ENCODE data around the gene RIN3. TPM values are rescaled to one million over a fixed set of nuclear protein-coding genes. Genes with fewer than 3 reads are reported as not detected.
"Not testable (repeated sequence)": the region's sequence is repeated elsewhere in the genome, so short reads cannot be mapped to it uniquely, and the experiment has no call there.

RIN3 gene
- total RNA-seq, 1 experiment from 2014 or later = 2.4 TPM

GRCh38 chr14:92637864-92638263, 124.3 kb downstream of the RIN3 start:
- Histone ChIP-seq H3K27me3 (replicated peaks; ENCODE audit: insufficient read depth, low read depth, low read length, poor library complexity) (no peaks in the 10 kb centered on the region), H3K4me1 (ENCODE audit: insufficient read depth, low read length, poor library complexity, severe bottlenecking) (peaks cover 5% of the 10 kb centered on the region), H3K4me3 (ENCODE audit: low read depth, low read length, poor library complexity, severe bottlenecking) (no peak overlapping the region), H3K27ac (ENCODE audit: low read depth, low read length, poor library complexity, severe bottlenecking) (no peak overlapping the region), H3K36me3 (ENCODE audit: insufficient read depth, low read length, poor library complexity, severe bottlenecking) (no peaks in the 10 kb centered on the region), H3K9me3 (ENCODE audit: low read depth, low read length, poor library complexity, severe bottlenecking) (no peaks in the 10 kb centered on the region)
- POLR2A ChIA-PET (ENCODE audit: low non-redundant PET) = no interaction called here
- intact Hi-C loops (cut with micrococcal nuclease; ENCODE audit: unreplicated experiment) = no loop called here
- CTCF ChIA-PET = no interaction called here
- no peak for DNase-seq (ENCODE audit: low spot score)
- TF ChIP-seq EZH2 (IDR thresholded peaks at IDR 0.05; ENCODE audit: borderline replicate concordance, low read depth, low read length, poor library complexity, severe bottlenecking) (no peak), CTCF (conservative IDR thresholded peaks at IDR 0.05; ENCODE audit: low read depth, low read length) (no peak)
- BruUV-seq (replicated peaks) = no TSS peak

GRCh38 chr14:92638266-92638665, 124.7 kb downstream of the RIN3 start:
- TF ChIP-seq EZH2 (IDR thresholded peaks at IDR 0.05; ENCODE audit: borderline replicate concordance, low read depth, low read length, poor library complexity, severe bottlenecking) (no peak), CTCF (conservative IDR thresholded peaks at IDR 0.05; ENCODE audit: low read depth, low read length) (no peak)
- BruUV-seq (replicated peaks) = no TSS peak
- H3K27me3 ChIP-seq (replicated peaks; ENCODE audit: insufficient read depth, low read depth, low read length, poor library complexity) = no peaks in the 10 kb centered on the region
- DNase-seq (ENCODE audit: low spot score) = no peak
- no peak overlapping the region for H3K4me3 ChIP-seq (ENCODE audit: low read depth, low read length, poor library complexity, severe bottlenecking)
- peaks cover 5% of the 10 kb centered on the region for H3K4me1 ChIP-seq (ENCODE audit: insufficient read depth, low read length, poor library complexity, severe bottlenecking)
- POLR2A ChIA-PET (ENCODE audit: low non-redundant PET) = no interaction called here
- no peak overlapping the region for H3K27ac ChIP-seq (ENCODE audit: low read depth, low read length, poor library complexity, severe bottlenecking)
- CTCF ChIA-PET = no interaction called here
- no peaks in the 10 kb centered on the region for H3K9me3 ChIP-seq (ENCODE audit: low read depth, low read length, poor library complexity, severe bottlenecking)
- intact Hi-C loops (cut with micrococcal nuclease; ENCODE audit: unreplicated experiment) = no loop called here
- no peaks in the 10 kb centered on the region for H3K36me3 ChIP-seq (ENCODE audit: insufficient read depth, low read length, poor library complexity, severe bottlenecking)

GRCh38 chr14:92638904-92639303, 125.3 kb downstream of the RIN3 start:
- no TSS peak for BruUV-seq (replicated peaks)
- H3K36me3 ChIP-seq (ENCODE audit: insufficient read depth, low read length, poor library complexity, severe bottlenecking) = no peaks in the 10 kb centered on the region
- intact Hi-C loops (cut with micrococcal nuclease; ENCODE audit: unreplicated experiment) = no loop called here

GRCh38 chr14:92639472-92640117, 126.0 kb downstream of the RIN3 start:
- intact Hi-C loops (cut with micrococcal nuclease; ENCODE audit: unreplicated experiment); H3K9me3 ChIP-seq (ENCODE audit: low read depth, low read length, poor library complexity, severe bottlenecking); H3K27me3 ChIP-seq (replicated peaks; ENCODE audit: insufficient read depth, low read depth, low read length, poor library complexity); H3K4me1 ChIP-seq (ENCODE audit: insufficient read depth, low read length, poor library complexity, severe bottlenecking); H3K27ac ChIP-seq (ENCODE audit: low read depth, low read length, poor library complexity, severe bottlenecking); CTCF ChIA-PET; POLR2A ChIA-PET (ENCODE audit: low non-redundant PET); H3K4me3 ChIP-seq (ENCODE audit: low read depth, low read length, poor library complexity, severe bottlenecking); DNase-seq (ENCODE audit: low spot score); BruUV-seq (replicated peaks); H3K36me3 ChIP-seq (ENCODE audit: insufficient read depth, low read length, poor library complexity, severe bottlenecking): not testable (repeated sequence)

More at GRCh38 chr14:92638904-92639303, 125.3 kb downstream of the RIN3 start:
- CTCF ChIA-PET = no interaction called here
- TF ChIP-seq EZH2 (IDR thresholded peaks at IDR 0.05; ENCODE audit: borderline replicate concordance, low read depth, low read length, poor library complexity, severe bottlenecking) = no peak
- no peak for TF ChIP-seq CTCF (conservative IDR thresholded peaks at IDR 0.05; ENCODE audit: low read depth, low read length)
- H3K27ac ChIP-seq (ENCODE audit: low read depth, low read length, poor library complexity, severe bottlenecking) = no peak overlapping the region
- DNase-seq (ENCODE audit: low spot score) = no peak
- POLR2A ChIA-PET (ENCODE audit: low non-redundant PET) = no interaction called here
- H3K27me3 ChIP-seq (replicated peaks; ENCODE audit: insufficient read depth, low read depth, low read length, poor library complexity) = no peaks in the 10 kb centered on the region
- H3K4me3 ChIP-seq (ENCODE audit: low read depth, low read length, poor library complexity, severe bottlenecking) = no peak overlapping the region
- H3K9me3 ChIP-seq (ENCODE audit: low read depth, low read length, poor library complexity, severe bottlenecking) = no peaks in the 10 kb centered on the region
- H3K4me1 ChIP-seq (ENCODE audit: insufficient read depth, low read length, poor library complexity, severe bottlenecking) = peaks cover 5% of the 10 kb centered on the region
